ENCODE measurements around the gene GALNT16.

Gene GALNT16

DNA sequence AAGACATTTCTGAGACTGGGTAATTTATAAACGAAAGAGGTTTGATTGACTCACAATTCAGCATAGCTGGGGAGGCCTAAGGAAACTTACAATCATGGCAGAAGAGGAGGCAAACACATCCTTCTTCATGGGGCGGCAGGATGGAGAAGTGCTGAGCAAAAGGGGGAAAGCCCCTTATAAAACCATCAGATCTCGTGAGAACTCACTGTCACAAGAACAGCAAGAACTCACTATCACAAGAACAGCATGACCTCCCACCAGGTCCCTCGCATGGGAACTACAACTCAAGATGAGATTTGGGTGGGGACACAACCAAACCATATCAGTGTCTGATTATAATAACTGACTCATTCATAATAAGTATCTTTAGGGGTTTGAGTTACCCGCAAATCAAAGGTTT, 144.9 kb downstream of the GALNT16 start:
- no peak overlapping the region for H3K27ac Mint-ChIP-seq

GRCh38 chr14:69405762-69406161, 145.8 kb downstream of the GALNT16 start:
- Mint-ChIP-seq H3K4me1 (peaks cover 13 to 20% of the 10 kb centered on the region in 2 donors), H3K4me3 (no peak overlapping the region), H3K27me3 (no peaks in the 10 kb centered on the region), H3K36me3 (peaks cover 20 to 39% of the 10 kb centered on the region in 2 donors), H3K27ac (no peak overlapping the region), H3K9me3 (peaks cover 5% of the 10 kb centered on the region in 2 donors)
- ATAC-seq (replicated peaks) (no peak), DNase-seq (no peak)

More for the DNA sequence above, 144.9 kb downstream of the GALNT16 start:
- Mint-ChIP-seq H3K4me3 (no peak overlapping the region), H3K4me1 (peaks cover 17 to 29% of the 10 kb centered on the region in 2 donors), H3K9me3 (peaks cover 5% of the 10 kb centered on the region in 2 donors), H3K36me3 (peaks cover 25 to 45% of the 10 kb centered on the region in 2 donors), H3K27me3 (no peaks in the 10 kb centered on the region)
- no peak for ATAC-seq (replicated peaks)
- DNase-seq = no peak
